Tibial nerve (tissue), 4 donors: ENCODE results near the gene FAM131C. TPM values are rescaled to one million over a fixed set of nuclear protein-coding genes. Genes with fewer than 3 reads are reported as not detected.

Source experiments
- DNase-seq, 2 donors: peaks; one replicate each; pipeline ENCODE4 v3.0.0-alpha.2; 2019; ENCODE audit warnings: low spot score in 2 of 2
- H3K27ac ChIP-seq, 4 donors: fragments of 200-600 bp; sonication (generic) in 3 of 4; one replicate each; pipeline ENCODE4 v1.5.1; 2017 to 2019; ENCODE audit warnings: mild to moderate bottlenecking in 1 of 4
- H3K27me3 ChIP-seq, 2 donors: fragments of 200-600 bp; sonication (generic) in 1 of 2; one replicate each; pipeline versions ENCODE4 v1.5.1 to v1.6.0; 2017 to 2019
- H3K36me3 ChIP-seq, 3 donors: fragments of 200-600 bp; sonication (generic); one replicate each; pipeline ENCODE4 v1.5.1; 2018 to 2019
- H3K4me1 ChIP-seq, 4 donors: fragments of 200-600 bp; sonication (generic) in 3 of 4; one replicate each; pipeline ENCODE4 v1.5.1; 2017 to 2019
- H3K4me3 ChIP-seq, 4 donors: fragments of 200-600 bp; sonication (generic) in 3 of 4; one replicate each; pipeline ENCODE4 v1.5.1; 2017 to 2019; ENCODE audit warnings: mild to moderate bottlenecking in 1 of 4, moderate library complexity in 1 of 4
- H3K9me3 ChIP-seq, 4 donors: fragments of 200-600 bp; sonication (generic) in 3 of 4; one replicate each; pipeline ENCODE4 v1.5.1; 2017 to 2019
- CTCF ChIP-seq, 5 experiments: fragments of 200-600 bp in 3 of 5; fragments of 450-650 bp in 2 of 5; sonication (generic) in 3 of 5; IDR thresholded peaks; one replicate each; pipeline ENCODE4 v1.5.1; 2016 to 2019; ENCODE audit warnings: antibody characterized with exemption in 5 of 5, mild to moderate bottlenecking in 3 of 5, moderate library complexity in 2 of 5
- EP300 ChIP-seq, 2 donors: sonication (generic); formaldehyde crosslinking; IDR thresholded peaks; one replicate each; pipeline ENCODE4 v1.6.1; 2017; ENCODE audit warnings: antibody characterized with exemption in 2 of 2, mild to moderate bottlenecking in 1 of 2
- POLR2A ChIP-seq, 2 donors: fragments of 450-650 bp; IDR thresholded peaks; one replicate each; pipeline ENCODE4 v1.6.1; 2017; ENCODE audit warnings: antibody characterized with exemption in 2 of 2, mild to moderate bottlenecking in 2 of 2, moderate library complexity in 2 of 2
- WGBS, 2 donors: methylation state at CpG; one replicate each; pipeline ENCODE4 v1.1.5; 2018; 5-methylcytosine and 5-hydroxymethylcytosine counted together
- total RNA-seq, 4 donors: library from RNA; depleted of rRNA; stranded (reverse); fragments of >200 nt; gene quantifications; one replicate each; pipeline ENCODE4 v1.1.0, GENCODE V29; 2016

FAM131C gene
- total RNA-seq, 4 donors from 2014 or later: not detected

GRCh38 chr1:16117369-16117768 is 43.9 kb upstream of the FAM131C start:
- H3K27ac ChIP-seq: peak overlapping the region in 2 of 4 donors; percentile 81 to 96
- H3K4me3 ChIP-seq: no peak overlapping the region
- WGBS, 2 donors: 61 to 67% methylated on average over 6 of the region's 6 CpGs
- no peaks in the 10 kb centered on the region for H3K36me3 ChIP-seq
- H3K4me1 ChIP-seq: peaks cover 0 to 72% (median 14%) of the 10 kb centered on the region in 4 donors
- H3K27me3 ChIP-seq: no peaks in the 10 kb centered on the region
- no peak for DNase-seq
- H3K9me3 ChIP-seq: no peaks in the 10 kb centered on the region
- TF ChIP-seq POLR2A (IDR thresholded peaks at IDR 0.05): no peak
- no peak for TF ChIP-seq EP300 (IDR thresholded peaks at IDR 0.05)
- TF ChIP-seq CTCF (IDR thresholded peaks at IDR 0.05): no peak

GRCh38 chr1:16116625-16117024 is 43.2 kb upstream of the FAM131C start:
- Histone ChIP-seq H3K4me1 (peaks cover 0 to 72% (median 17%) of the 10 kb centered on the region in 4 donors), H3K36me3 (no peaks in the 10 kb centered on the region), H3K27ac (peak overlapping the region; percentile 35 to 96 (median 76)), H3K4me3 (no peak overlapping the region), H3K9me3 (no peaks in the 10 kb centered on the region), H3K27me3 (no peaks in the 10 kb centered on the region)
- TF ChIP-seq EP300 (IDR thresholded peaks at IDR 0.05) (no peak), POLR2A (IDR thresholded peaks at IDR 0.05) (no peak), CTCF (IDR thresholded peaks at IDR 0.05) (no peak)
- 74 to 78% methylated on average over 8 of the region's 8 CpGs for WGBS, 2 donors
- DNase-seq: no peak

- no peaks in the 10 kb centered on the region for H3K9me3 ChIP-seq
- no peaks in the 10 kb centered on the region for H3K36me3 ChIP-seq
- H3K4me3 ChIP-seq: no peak overlapping the region
- H3K27ac ChIP-seq: peak overlapping the region; percentile 35 to 96 (median 76)
- 38 to 46% methylated on average over 13 to 15 of the region's 16 CpGs for WGBS, 2 donors
- DNase-seq: no peak
- TF ChIP-seq POLR2A (IDR thresholded peaks at IDR 0.05) (no peak), CTCF (IDR thresholded peaks at IDR 0.05) (no peak), EP300 (IDR thresholded peaks at IDR 0.05) (no peak)
- no peaks in the 10 kb centered on the region for H3K27me3 ChIP-seq
- H3K4me1 ChIP-seq: peaks cover 0 to 73% (median 20%) of the 10 kb centered on the region in 4 donors
Observed at GRCh38 chr1:16116002-16116401, 42.6 kb upstream of the FAM131C start.

- peak overlapping the region; percentile 35 to 96 (median 76) for H3K27ac ChIP-seq
- DNase-seq: no peak
- H3K4me3 ChIP-seq: no peak overlapping the region
- H3K27me3 ChIP-seq: no peaks in the 10 kb centered on the region
- peaks cover 0 to 72% (median 21%) of the 10 kb centered on the region in 4 donors for H3K4me1 ChIP-seq
- H3K36me3 ChIP-seq: no peaks in the 10 kb centered on the region
- no peaks in the 10 kb centered on the region for H3K9me3 ChIP-seq
- TF ChIP-seq EP300 (IDR thresholded peaks at IDR 0.05) (no peak), POLR2A (IDR thresholded peaks at IDR 0.05) (no peak), CTCF (IDR thresholded peaks at IDR 0.05) (no peak)
- WGBS, 2 donors: 31 to 42% methylated on average over 1 to 4 of the region's 6 CpGs
Observed at GRCh38 chr1:16115468-16115983, 42.1 kb upstream of the FAM131C start.

- H3K4me1 ChIP-seq: peaks cover 0 to 68% (median 21%) of the 10 kb centered on the region in 4 donors
- no peaks in the 10 kb centered on the region for H3K9me3 ChIP-seq
- no peaks in the 10 kb centered on the region for H3K27me3 ChIP-seq
- peak overlapping the region; percentile 56 to 96 (median 76) for H3K27ac ChIP-seq
- 56 to 62% methylated on average over 18 to 22 of the region's 23 CpGs for WGBS, 2 donors
- no peak for TF ChIP-seq POLR2A (IDR thresholded peaks at IDR 0.05)
- peak in 1 of 2 donors; percentile 53 for TF ChIP-seq EP300 (IDR thresholded peaks at IDR 0.05)
- no peak for DNase-seq
- no peaks in the 10 kb centered on the region for H3K36me3 ChIP-seq
- no peak overlapping the region for H3K4me3 ChIP-seq
Observed at GRCh38 chr1:16114527-16115467, 41.3 kb upstream of the FAM131C start.
